ENCODE measurements around the gene ZNF207.

GRCh38 chr17:32396343-32396742 lies 46.4 kb downstream of the ZNF207 start:
- TF ChIP-seq CTCF (IDR thresholded peaks at IDR 0.05; ENCODE audit: control extremely low read depth in 1 of 3, insufficient read depth in 1 of 3, low read depth in 1 of 3, low read length in 3 of 3) (no peak), POLR2AphosphoS5 (IDR thresholded peaks at IDR 0.05; ENCODE audit: low read depth, low read length) (no peak), USF2 (IDR thresholded peaks at IDR 0.05; ENCODE audit: low read length) (no peak), SP1 (IDR thresholded peaks at IDR 0.05; ENCODE audit: low read depth, low read length) (no peak), JUN (IDR thresholded peaks at IDR 0.05; ENCODE audit: low read depth, low read length) (no peak), SIX5 (IDR thresholded peaks at IDR 0.05; ENCODE audit: low read depth, low read length) (no peak), POLR2A (IDR thresholded peaks at IDR 0.05; ENCODE audit: control extremely low read depth in 1 of 2, low read depth in 2 of 2, low read length in 2 of 2) (no peak), TAF7 (optimal IDR thresholded peaks at IDR 0.05; ENCODE audit: borderline replicate concordance, low read depth, low read length) (no peak)
